Osteoblast (primary cell): Measurements from ENCODE around the gene ATXN7L3. TPM values are rescaled to one million over a fixed set of nuclear protein-coding genes. Genes with fewer than 3 reads are reported as not detected.
A peak's percentile ranks its signal among the peaks of the same experiment; 100 is the strongest.

Experiments
- DNase-seq: peaks from one replicate; pipeline ENCODE4 v3.0.0; 2011; ENCODE audit warnings: low spot score, mixed read lengths; ENCODE audit not compliant: insufficient read length; ENCODE audit errors: missing footprints
- H2AFZ ChIP-seq: 2 replicates; pipeline ENCODE4 v1.6.0; 2011; ENCODE audit warnings: mild to moderate bottlenecking, low read length
- H3K27ac ChIP-seq: 2 replicates; pipeline ENCODE4 v1.5.1; 2011; ENCODE audit warnings: mild to moderate bottlenecking, low read depth, low read length, moderate library complexity
- H3K27me3 ChIP-seq: 2 replicates; pipeline ENCODE4 v1.6.0; 2012; ENCODE audit warnings: mild to moderate bottlenecking, control low read depth, inconsistent platforms, low read length, moderate library complexity; ENCODE audit not compliant: insufficient read depth
- H3K36me3 ChIP-seq: 2 replicates; pipeline ENCODE4 v1.5.1; 2011; ENCODE audit warnings: mild to moderate bottlenecking, low read length, control low read depth, moderate library complexity; ENCODE audit not compliant: insufficient read depth
- H3K4me1 ChIP-seq: 2 replicates; pipeline ENCODE4 v1.5.1; 2011; ENCODE audit warnings: mild to moderate bottlenecking, low read length, control low read depth, moderate library complexity; ENCODE audit not compliant: insufficient read depth
- H3K4me2 ChIP-seq: 2 replicates; pipeline ENCODE4 v1.6.0; 2011; ENCODE audit warnings: mild to moderate bottlenecking, low read length; ENCODE audit not compliant: insufficient read depth
- H3K4me3 ChIP-seq: fragments of 200-600 bp; sonication (generic); 3 replicates; pipeline ENCODE4 v1.5.1; 2012; ENCODE audit warnings: mild to moderate bottlenecking, low read length, inconsistent platforms; ENCODE audit not compliant: insufficient read depth
- H3K79me2 ChIP-seq: 2 replicates; pipeline ENCODE4 v1.6.0; 2012; ENCODE audit warnings: mild to moderate bottlenecking, low read length, control low read depth, inconsistent platforms; ENCODE audit not compliant: insufficient read depth
- H3K9me3 ChIP-seq: 2 replicates; pipeline ENCODE4 v1.5.1; 2011; ENCODE audit warnings: low read depth, low read length, control low read depth
- H4K20me1 ChIP-seq: 2 replicates; pipeline ENCODE4 v1.6.0; 2012; ENCODE audit warnings: mild to moderate bottlenecking, low read length, control low read depth; ENCODE audit not compliant: insufficient read depth
- CTCF ChIP-seq: IDR thresholded peaks from 2 replicates; pipeline ENCODE4 v1.5.1; 2011; ENCODE audit warnings: mild to moderate bottlenecking, low read depth, low read length, moderate library complexity; ENCODE audit errors: extremely low read depth
- total RNA-seq: library from RNA; depleted of rRNA; stranded (reverse); fragments of >200 nt; gene quantifications from 2 replicates; pipeline ENCODE4 v1.2.3, GENCODE V29; 2012

Gene ATXN7L3
- total RNA-seq, 1 donor: 38.4 TPM

- Histone ChIP-seq H3K4me2 (no peak overlapping the region), H4K20me1 (peaks cover 3% of the 10 kb centered on the region), H3K36me3 (peaks cover 35% of the 10 kb centered on the region)
These were observed 8.3 kb downstream of the ATXN7L3 start for GRCh38 chr17:44191369-44191768.

GRCh38 chr17:44190481-44190880 is 9.2 kb downstream of the ATXN7L3 start:
- Histone ChIP-seq H3K9me3 (no peaks in the 10 kb centered on the region), H3K4me2 (no peak overlapping the region), H3K4me3 (no peak overlapping the region), H4K20me1 (peaks cover 3% of the 10 kb centered on the region), H3K27me3 (no peaks in the 10 kb centered on the region), H3K36me3 (peaks cover 33% of the 10 kb centered on the region), H3K4me1 (peaks cover 11% of the 10 kb centered on the region), H3K27ac (no peak overlapping the region), H3K79me2 (peaks cover 33% of the 10 kb centered on the region), H2AFZ (no peak overlapping the region)
- no peak for DNase-seq
- no peak for TF ChIP-seq CTCF

More at GRCh38 chr17:44191369-44191768, 8.3 kb downstream of the ATXN7L3 start:
- Histone ChIP-seq H3K79me2 (peaks cover 30% of the 10 kb centered on the region), H3K27me3 (no peaks in the 10 kb centered on the region), H3K27ac (no peak overlapping the region), H3K9me3 (no peaks in the 10 kb centered on the region), H3K4me1 (peaks cover 11% of the 10 kb centered on the region), H3K4me3 (no peak overlapping the region), H2AFZ (no peak overlapping the region)
- DNase-seq: no peak
- no peak for TF ChIP-seq CTCF

GRCh38 chr17:44188576-44189403 is 10.9 kb downstream of the ATXN7L3 start:
- Histone ChIP-seq H3K79me2 (peaks cover 45% of the 10 kb centered on the region), H3K4me3 (peak overlapping the region; percentile 100)

More at GRCh38 chr17:44188576-44189403, 10.9 kb downstream of the ATXN7L3 start:
- peak; percentile 45 for DNase-seq
- H3K4me1 ChIP-seq: peaks cover 11% of the 10 kb centered on the region
- H3K9me3 ChIP-seq: no peaks in the 10 kb centered on the region
- no peaks in the 10 kb centered on the region for H3K27me3 ChIP-seq
- H3K36me3 ChIP-seq: peaks cover 16% of the 10 kb centered on the region
- no peak overlapping the region for H2AFZ ChIP-seq
- no peak overlapping the region for H3K27ac ChIP-seq
- peaks cover 14% of the 10 kb centered on the region for H4K20me1 ChIP-seq
- H3K4me2 ChIP-seq: peak overlapping the region; percentile 94
- TF ChIP-seq CTCF: no peak
